Fibroblast of mammary gland (primary cell): ENCODE data around the gene GLTPD2.

ENCODE experiments used
- DNase-seq: peaks from one replicate; pipeline ENCODE4 v3.0.0-alpha.2; 2010; ENCODE audit warnings: low read depth
- H3K4me3 ChIP-seq: 2 replicates; pipeline ENCODE4 v1.5.1; 2011; ENCODE audit warnings: low read depth, mild to moderate bottlenecking, low read length, moderate library complexity; ENCODE audit not compliant: control insufficient read depth
- TF ChIP-seq, protein P1 (sequence below): conservative IDR thresholded peaks from 2 replicates; pipeline ENCODE4 v1.5.1; 2011; ENCODE audit warnings: low read depth, low read length, inconsistent platforms; ENCODE audit not compliant: control insufficient read depth, insufficient read depth

Gene GLTPD2

DNA sequence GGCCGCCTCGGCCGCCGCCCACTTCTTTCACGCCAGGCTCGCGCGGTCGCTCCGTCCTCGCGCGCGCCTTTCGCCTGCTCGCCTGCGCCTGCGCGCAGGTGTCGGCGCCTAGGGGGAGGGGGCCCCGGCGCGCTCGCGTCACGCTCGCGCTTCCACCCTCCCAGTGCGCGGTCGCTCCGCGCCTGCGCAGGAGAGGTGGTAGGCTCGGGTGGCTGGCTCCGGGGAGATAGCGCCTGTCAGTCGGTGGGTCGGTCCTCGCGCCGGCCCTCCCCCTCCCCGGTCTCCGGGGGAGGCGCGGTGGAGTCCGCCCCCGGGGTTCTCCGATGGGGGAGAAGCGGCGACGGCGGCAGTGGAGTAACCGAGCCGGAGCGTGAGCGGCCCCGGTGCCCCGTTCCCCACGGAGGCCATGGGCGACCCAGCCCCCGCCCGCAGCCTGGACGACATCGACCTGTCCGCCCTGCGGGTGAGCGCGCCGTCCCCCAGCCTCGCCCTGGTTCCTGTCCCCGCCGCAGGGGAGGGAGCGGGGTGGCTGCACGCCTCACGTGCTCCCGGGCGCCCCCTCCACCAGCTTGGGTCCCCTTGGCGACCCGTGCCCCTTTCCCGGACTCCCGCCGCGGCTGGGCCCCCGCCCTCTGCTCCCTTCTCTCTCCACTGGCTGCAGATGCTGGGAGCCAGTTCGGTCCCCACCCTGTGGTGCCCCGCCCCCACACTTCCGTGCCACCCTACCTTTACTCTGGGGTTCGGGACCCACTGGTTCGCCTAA lies 44.6 kb downstream of the GLTPD2 start, which contains the start of gene MINK1:
MINK1 (plus strand) TSS at position 163 of the 763 bp plus-strand sequence; CDS start at position 407, 244 bp downstream.
- TF ChIP-seq, protein P1, sequence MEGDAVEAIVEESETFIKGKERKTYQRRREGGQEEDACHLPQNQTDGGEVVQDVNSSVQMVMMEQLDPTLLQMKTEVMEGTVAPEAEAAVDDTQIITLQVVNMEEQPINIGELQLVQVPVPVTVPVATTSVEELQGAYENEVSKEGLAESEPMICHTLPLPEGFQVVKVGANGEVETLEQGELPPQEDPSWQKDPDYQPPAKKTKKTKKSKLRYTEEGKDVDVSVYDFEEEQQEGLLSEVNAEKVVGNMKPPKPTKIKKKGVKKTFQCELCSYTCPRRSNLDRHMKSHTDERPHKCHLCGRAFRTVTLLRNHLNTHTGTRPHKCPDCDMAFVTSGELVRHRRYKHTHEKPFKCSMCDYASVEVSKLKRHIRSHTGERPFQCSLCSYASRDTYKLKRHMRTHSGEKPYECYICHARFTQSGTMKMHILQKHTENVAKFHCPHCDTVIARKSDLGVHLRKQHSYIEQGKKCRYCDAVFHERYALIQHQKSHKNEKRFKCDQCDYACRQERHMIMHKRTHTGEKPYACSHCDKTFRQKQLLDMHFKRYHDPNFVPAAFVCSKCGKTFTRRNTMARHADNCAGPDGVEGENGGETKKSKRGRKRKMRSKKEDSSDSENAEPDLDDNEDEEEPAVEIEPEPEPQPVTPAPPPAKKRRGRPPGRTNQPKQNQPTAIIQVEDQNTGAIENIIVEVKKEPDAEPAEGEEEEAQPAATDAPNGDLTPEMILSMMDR: no peak
- DNase-seq: peak; percentile 89
- peak within 1 kb of the TSS; percentile 82 for H3K4me3 ChIP-seq

DNA sequence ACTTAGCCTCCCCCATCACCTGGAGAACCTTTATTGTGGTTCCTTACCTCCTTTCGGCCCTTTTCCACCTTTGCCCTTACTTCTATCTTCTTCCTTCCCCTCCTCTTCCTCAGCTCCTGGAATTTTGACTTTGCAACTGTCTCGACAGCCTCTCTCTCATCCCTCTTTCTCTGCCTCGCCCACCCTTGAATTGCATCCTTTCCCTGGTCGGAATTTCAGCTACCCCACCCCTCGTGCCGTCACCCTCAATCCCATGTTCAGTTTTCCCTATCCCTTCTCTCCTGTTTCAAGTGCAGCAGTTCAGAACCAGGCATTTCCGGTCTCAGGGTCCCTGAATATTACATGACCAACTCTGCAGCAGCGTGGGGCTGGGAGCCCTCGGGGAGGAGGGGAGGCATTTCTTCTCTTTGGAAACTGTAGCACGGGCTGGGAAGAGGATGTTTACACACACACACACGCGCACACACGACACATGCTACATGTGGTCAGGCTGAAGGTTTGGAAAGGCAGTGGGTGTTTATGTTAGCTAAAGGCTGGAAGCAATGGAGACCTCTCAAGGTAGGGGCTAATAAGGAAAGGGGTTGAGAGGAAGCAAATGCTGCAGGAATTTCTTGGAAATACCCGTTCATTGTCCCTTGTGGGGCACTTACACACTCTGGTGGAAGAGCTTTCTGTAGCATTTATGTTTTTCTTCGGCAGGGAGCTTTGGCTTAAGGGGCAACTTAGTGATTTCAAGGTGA lies 45.3 kb downstream of the GLTPD2 start:
- peak; percentile 42 for DNase-seq
- H3K4me3 ChIP-seq: peak overlapping the region; percentile 82
- TF ChIP-seq, protein P1: no peak

DNA sequence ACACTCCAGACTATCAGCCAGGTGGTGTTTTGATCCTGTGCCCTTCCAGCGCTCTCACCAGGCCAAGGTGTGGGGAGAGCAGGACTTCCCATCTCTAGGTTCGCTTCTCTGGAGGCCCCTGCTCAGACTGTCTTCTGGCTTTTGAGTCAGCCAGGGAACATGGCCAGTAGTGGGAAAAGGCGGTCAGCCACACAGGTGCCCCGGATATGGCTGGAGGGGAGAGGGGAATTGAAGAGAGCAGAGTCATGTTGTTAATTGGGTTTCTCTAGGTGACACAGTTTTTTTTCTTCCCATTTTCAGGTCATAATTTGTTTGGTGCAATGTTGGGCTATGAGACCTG lies 45.9 kb downstream of the GLTPD2 start:
- H3K4me3 ChIP-seq: peak overlapping the region; percentile 82
- TF ChIP-seq, protein P1: no peak
- DNase-seq: no peak

DNA sequence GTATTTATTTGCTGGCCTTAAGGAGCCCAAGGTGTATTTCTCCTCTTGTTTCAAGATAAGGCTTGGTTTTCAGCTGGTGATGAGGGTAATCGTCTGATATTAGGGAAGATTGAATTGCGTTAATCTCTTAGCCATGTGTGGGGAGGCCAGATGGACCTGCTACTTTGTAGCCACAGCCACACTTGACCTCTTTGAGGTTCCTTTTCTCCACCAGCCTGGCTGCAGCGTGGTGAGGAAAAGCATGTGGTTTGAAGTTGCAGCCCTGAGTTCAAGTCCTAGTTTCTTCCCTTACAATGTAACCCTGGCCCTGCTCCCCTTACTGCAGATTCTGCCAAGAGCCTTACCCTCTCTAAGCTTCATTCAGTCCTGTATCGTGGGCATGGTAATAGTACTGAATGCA lies 47.5 kb downstream of the GLTPD2 start:
- TF ChIP-seq, protein P1: no peak
- no peak for DNase-seq
- H3K4me3 ChIP-seq: no peak overlapping the region

DNA sequence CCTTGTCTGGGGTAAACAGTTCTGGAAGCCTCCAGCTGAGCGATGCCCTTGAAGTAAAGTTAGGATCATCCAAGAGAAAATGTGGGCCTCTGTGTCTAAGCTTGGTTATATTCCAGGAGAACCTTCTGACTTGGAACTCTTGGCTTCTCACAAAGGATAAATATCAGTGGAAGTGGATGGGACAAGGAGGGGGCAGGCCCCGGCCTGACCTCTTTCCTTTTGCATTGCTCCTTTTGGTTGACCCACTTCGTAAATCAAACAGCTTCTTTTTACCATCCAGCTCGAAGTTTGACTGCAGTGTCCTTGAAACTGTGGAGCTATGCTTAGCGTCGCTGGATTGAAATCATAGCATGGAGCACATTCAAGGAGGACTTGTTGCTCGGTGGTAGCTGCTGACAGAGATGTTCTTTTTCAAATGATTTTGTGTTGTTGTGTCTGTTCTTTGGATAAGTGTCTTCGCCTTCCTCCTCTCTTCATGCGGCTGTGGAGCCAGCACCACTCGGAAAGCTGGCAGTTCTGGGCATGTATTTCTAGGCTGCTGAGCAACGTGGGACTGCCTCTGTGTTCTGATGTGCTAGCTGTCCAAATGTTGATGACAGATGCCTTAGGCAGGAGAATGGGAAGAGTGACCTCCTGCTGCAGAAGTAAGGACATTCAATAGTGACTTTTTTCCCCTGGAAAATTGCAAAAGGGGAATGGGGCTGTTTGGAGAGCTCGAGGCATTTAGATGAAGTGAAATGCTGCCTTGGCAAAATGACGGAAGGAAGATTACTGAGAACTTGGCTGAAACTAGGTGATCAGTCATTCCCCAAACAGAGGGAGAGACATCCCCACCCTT lies 48.9 kb downstream of the GLTPD2 start:
- TF ChIP-seq, protein P1: no peak

DNA sequence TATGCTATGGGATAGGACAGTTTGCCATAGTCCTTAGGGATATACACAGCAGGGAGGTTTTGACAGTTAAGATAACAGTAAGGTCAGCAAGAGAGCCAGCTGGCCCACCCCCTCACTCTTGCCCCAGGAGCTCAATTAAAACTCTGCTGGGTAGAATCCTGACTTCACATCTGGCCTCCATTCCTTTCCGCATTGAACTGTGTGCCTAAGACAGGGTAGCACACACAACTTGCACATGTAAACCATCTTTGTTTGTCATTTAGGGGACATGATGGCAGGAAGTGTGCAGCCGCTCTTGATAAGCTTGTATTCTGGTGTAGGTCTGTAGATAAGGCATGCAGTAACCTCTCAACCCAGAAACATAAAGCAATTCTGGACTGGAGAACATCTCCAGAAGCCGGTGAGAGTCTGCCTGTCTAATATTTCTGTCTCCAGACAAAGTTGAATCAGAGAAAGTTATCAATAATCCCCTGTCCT lies 49.6 kb downstream of the GLTPD2 start:
- H3K4me3 ChIP-seq: no peak overlapping the region
- no peak for DNase-seq
- TF ChIP-seq, protein P1: no peak

More for the DNA sequence above, 48.9 kb downstream of the GLTPD2 start:
- no peak overlapping the region for H3K4me3 ChIP-seq
- no peak for DNase-seq
